ENCODE measurements around the gene CCDC82.

DNA sequence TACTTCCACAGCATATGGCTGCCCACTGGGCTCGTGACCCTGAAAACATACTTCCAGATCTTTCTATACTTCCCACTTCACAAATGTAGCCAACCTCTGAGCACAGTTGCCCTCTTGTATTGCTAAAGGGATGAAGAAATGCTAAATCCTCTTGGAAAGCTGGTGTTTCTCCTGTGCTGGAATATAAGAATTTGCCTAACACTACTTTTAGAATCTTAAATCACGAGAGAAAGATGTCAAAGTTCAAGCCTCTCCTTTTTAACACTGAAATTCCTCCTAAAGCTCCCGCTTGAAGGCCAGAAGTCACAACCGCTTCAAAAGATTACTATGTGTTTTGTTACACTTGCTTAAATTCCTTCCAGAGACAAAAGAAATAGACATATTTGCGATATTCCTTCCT is 68.6 kb downstream of the CCDC82 start:
- TF ChIP-seq CTCF (IDR thresholded peaks at IDR 0.05) (no peak), POLR2A (IDR thresholded peaks at IDR 0.05) (no peak)
